Endothelial cell of umbilical vein (primary cell): ENCODE measurements around the gene TEX13A. TPM values are rescaled to one million over a fixed set of nuclear protein-coding genes. Genes with fewer than 3 reads are reported as not detected.

Experiments used
- Bru-seq: library from RNA; stranded (reverse); fragments of 400-500 nt; gene quantifications from one replicate; lab custom pipeline; 2021; lab: Mats Ljungman, UMichigan
- BruChase-seq, 2 experiments: library from RNA; stranded (reverse); fragments of 400-500 nt; gene quantifications; one replicate each; lab custom pipeline; 2021; lab: Mats Ljungman, UMichigan
- BruUV-seq: library from RNA; stranded (reverse); fragments of 400-500 nt; replicated peaks from 2 replicates; lab custom pipeline; 2021; lab: Mats Ljungman, UMichigan
- CTCF ChIA-PET: fragments of 300-600, 350-600 bp; sonication (Branson Sonifier 250); formaldehyde crosslinking; loops from one replicate; lab custom pipeline; 2021; ENCODE audit warnings: antibody characterized with exemption, inconsistent platforms; lab: Charles Lee
- POLR2A ChIA-PET: fragments of 300-600, 350-600 bp; sonication (Branson Sonifier 250); formaldehyde crosslinking; loops from one replicate; lab custom pipeline; 2021; ENCODE audit warnings: antibody characterized with exemption, inconsistent platforms; lab: Charles Lee
- DNase-seq: peaks from one replicate; pipeline ENCODE4 v3.0.0-alpha.2; 2011; ENCODE audit warnings: low read depth, low spot score
- FAIRE-seq: peaks from 2 replicates; lab custom pipeline; 2011; peaks lifted over from hg19 to GRCh38; lab: Jason Lieb, UNC
- H2AFZ ChIP-seq: 2 replicates; pipeline ENCODE4 v1.6.0; 2012; ENCODE audit warnings: low read depth, low read length, control low read depth, inconsistent platforms
- H3K27ac ChIP-seq: 2 replicates; pipeline ENCODE4 v1.5.1; 2011; ENCODE audit warnings: low read depth, mild to moderate bottlenecking, control low read depth, low read length, moderate library complexity; ENCODE audit not compliant: insufficient read depth
- H3K27me3 ChIP-seq, 2 experiments: 2 replicates each; pipeline versions ENCODE4 v1.6.0 to v1.6.1; 2011; ENCODE audit warnings: low read length in 2 of 2, mixed read lengths in 1 of 2; ENCODE audit not compliant: control insufficient read depth in 2 of 2, insufficient read depth in 2 of 2
- H3K36me3 ChIP-seq, 2 experiments: 2 replicates in 1 of 2; 3 replicates in 1 of 2; pipeline ENCODE4 v1.5.1; 2011; ENCODE audit warnings: low read length in 2 of 2, mild to moderate bottlenecking in 1 of 2, moderate library complexity in 1 of 2; ENCODE audit not compliant: control insufficient read depth in 2 of 2, insufficient read depth in 2 of 2; ENCODE audit errors: extremely low read depth in 1 of 2
- H3K4me1 ChIP-seq: 3 replicates; pipeline ENCODE4 v1.5.1; 2011; ENCODE audit warnings: mild to moderate bottlenecking, low read length; ENCODE audit not compliant: control insufficient read depth, insufficient read depth; ENCODE audit errors: extremely low read depth
- H3K4me2 ChIP-seq: 2 replicates; pipeline ENCODE4 v1.6.1; 2011; ENCODE audit warnings: low read length, control low read depth, mixed read lengths; ENCODE audit not compliant: insufficient read depth
- H3K4me3 ChIP-seq, 3 experiments: fragments of 200-600 bp in 1 of 3; sonication (generic), shearing (Covaris generic) in 1 of 3; replicated peaks in 1 of 3; 2 replicates each; pipeline ENCODE4 v1.5.1; 2011 to 2016; ENCODE audit warnings: control low read depth in 3 of 3, low read length in 3 of 3, mild to moderate bottlenecking in 2 of 3, inconsistent platforms in 1 of 3, low read depth in 1 of 3, moderate library complexity in 1 of 3; ENCODE audit not compliant: insufficient read depth in 1 of 3
- H3K79me2 ChIP-seq: 2 replicates; pipeline ENCODE4 v1.6.0; 2012; ENCODE audit warnings: low read length, inconsistent platforms; ENCODE audit not compliant: control insufficient read depth, insufficient read depth
- H3K9ac ChIP-seq: replicated peaks from 2 replicates; pipeline ENCODE3; 2011; ENCODE audit warnings: low read length, control low read depth; ENCODE audit not compliant: insufficient read depth; ENCODE audit errors: extremely low read depth
- H3K9me1 ChIP-seq: replicated peaks from 3 replicates; pipeline ENCODE4 v1.6.0; 2011; ENCODE audit warnings: mild to moderate bottlenecking, low read length; ENCODE audit not compliant: control insufficient read depth, insufficient read depth; ENCODE audit errors: extremely low read depth
- H3K9me3 ChIP-seq: replicated peaks from 2 replicates; pipeline ENCODE4 v1.5.1; 2012; ENCODE audit warnings: low read length, inconsistent platforms; ENCODE audit not compliant: control insufficient read depth, insufficient read depth
- H4K20me1 ChIP-seq: replicated peaks from 2 replicates; pipeline ENCODE3; 2011; ENCODE audit warnings: mild to moderate bottlenecking, low read length; ENCODE audit not compliant: control insufficient read depth, insufficient read depth; ENCODE audit errors: extremely low read depth
- CTCF ChIP-seq, 2 donors: IDR thresholded peaks; 1 replicate in 1 of 2; 2 replicates in 1 of 2; pipeline ENCODE4 v1.5.1; 2011; ENCODE audit warnings: low read length in 2 of 2, mild to moderate bottlenecking in 2 of 2, moderate library complexity in 2 of 2, control low read depth in 1 of 2, inconsistent platforms in 1 of 2, low read depth in 1 of 2; ENCODE audit not compliant: insufficient read depth in 1 of 2; ENCODE audit errors: extremely low read depth in 1 of 2
- EZH2 ChIP-seq: IDR thresholded peaks from 2 replicates; pipeline ENCODE4 v1.6.1; 2012; ENCODE audit warnings: borderline replicate concordance, low read depth, mild to moderate bottlenecking, moderate library complexity, low read length, inconsistent platforms; ENCODE audit not compliant: severe bottlenecking
- FOS ChIP-seq: IDR thresholded peaks from 2 replicates; pipeline ENCODE4 v1.6.1; 2011; ENCODE audit warnings: mild to moderate bottlenecking, low read length, moderate library complexity, borderline replicate concordance; ENCODE audit not compliant: insufficient read depth
- GATA2 ChIP-seq: IDR thresholded peaks from 2 replicates; pipeline ENCODE4 v1.7.0; 2011; ENCODE audit warnings: low read depth, mild to moderate bottlenecking, moderate library complexity, mixed read lengths, low read length; ENCODE audit not compliant: insufficient read length, insufficient read depth
- JUN ChIP-seq: IDR thresholded peaks from 2 replicates; pipeline ENCODE4 v1.6.1; 2011; ENCODE audit warnings: borderline replicate concordance, low read depth; ENCODE audit not compliant: insufficient read length, insufficient read depth
- MYC ChIP-seq: IDR thresholded peaks from one replicate; pipeline ENCODE4 v1.6.1; 2011; ENCODE audit warnings: mild to moderate bottlenecking, low read depth, low read length
- POLR2A ChIP-seq: IDR thresholded peaks from 2 replicates; pipeline ENCODE4 v1.6.1; 2012; ENCODE audit warnings: low read depth, mild to moderate bottlenecking, control low read depth, low read length
- POLR2AphosphoS5 ChIP-seq: IDR thresholded peaks from 2 replicates; pipeline ENCODE4 v1.6.1; 2012; ENCODE audit warnings: low read depth, mild to moderate bottlenecking, control low read depth, low read length, moderate library complexity; ENCODE audit not compliant: insufficient read depth
- dilution Hi-C: fragments of 300-500 bp; cut with MboI; formaldehyde crosslinking; loops from one replicate; pipeline ENCODE4 v1.15.0; 2019; ENCODE audit warnings: low sequenced_read_pairs; ENCODE audit not compliant: extremely low pct_ligation_motif_present
- intact Hi-C: fragments of 100-400 bp; cut with micrococcal nuclease; formaldehyde crosslinking; loops from one replicate; pipeline ENCODE4 v1.10.0; 2022
- long read RNA-seq: library from polyadenylated mRNA; stranded (forward); transcript quantifications from one replicate; pipeline ENCODE4 v2.0.0, GENCODE V29; 2021
- polyA minus RNA-seq, 3 experiments: library from RNA; depleted of rRNA, polyadenylated mRNA; stranded (reverse); fragments of >200 nt; gene quantifications; 1 replicate in 1 of 3; 2 replicates in 2 of 3; pipeline ENCODE4 v1.2.3, GENCODE V29; 2011
- polyA plus RNA-seq, 4 experiments: library from polyadenylated mRNA; depleted of rRNA in 3 of 4; stranded (reverse) in 3 of 4; unstranded in 1 of 4; fragments of >200 nt; gene quantifications; 2 replicates each; pipeline versions ENCODE4 v1.2.1 to v1.2.3, GENCODE V29; 2011 to 2012; ENCODE audit warnings: missing spikeins in 1 of 4
- total RNA-seq: library from RNA; stranded (reverse); gene quantifications from 2 replicates; pipeline ENCODE4 v1.2.3, GENCODE V29; 2021
- TF ChIP-seq, protein P1 (sequence below): IDR thresholded peaks from 2 replicates; pipeline ENCODE4 v1.6.1; 2011; ENCODE audit not compliant: insufficient read depth, insufficient read length

The TEX13A gene, protein sequence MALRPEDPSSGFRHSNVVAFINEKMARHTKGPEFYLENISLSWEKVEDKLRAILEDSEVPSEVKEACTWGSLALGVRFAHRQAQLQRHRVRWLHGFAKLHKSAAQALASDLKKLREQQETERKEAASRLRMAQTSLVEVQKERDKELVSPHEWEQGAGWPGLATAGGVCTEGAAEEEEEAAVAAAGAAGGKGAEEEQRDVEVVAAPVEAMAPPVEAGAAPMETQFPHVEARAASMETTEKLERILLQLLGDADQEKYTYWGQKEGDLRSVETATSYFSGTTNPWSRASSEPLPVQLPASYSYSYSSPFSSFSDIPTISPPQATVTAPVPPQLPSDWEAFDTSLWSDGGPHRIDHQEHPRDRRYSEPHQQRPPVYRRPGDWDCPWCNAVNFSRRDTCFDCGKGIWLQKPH
- total RNA-seq (not detected in 2 replicates), polyA plus RNA-seq (not detected in 2 replicates), polyA minus RNA-seq (not detected in 2 replicates), Bru-seq, nascent RNA (not detected), BruChase-seq, experiment 1, labeled RNA remaining after a 6-hour chase (percentile 36 among the genes with signal in this experiment), BruChase-seq, experiment 2, labeled RNA remaining after a 2-hour chase (not detected)
- not detected in 2 replicates for polyA plus RNA-seq (2011; cell fraction: cytosol; rRNA removed)
- not detected in 2 replicates for polyA plus RNA-seq (2011; cell fraction: nucleus; rRNA removed)
- polyA plus RNA-seq (2012), result not detected in 2 replicates
- not detected for polyA minus RNA-seq (2011; cell fraction: cytosol; rRNA and poly(A)+ RNA removed)
- not detected in 2 replicates for polyA minus RNA-seq (2011; cell fraction: nucleus; rRNA and poly(A)+ RNA removed)
- long read RNA-seq, result 0 reads

DNA sequence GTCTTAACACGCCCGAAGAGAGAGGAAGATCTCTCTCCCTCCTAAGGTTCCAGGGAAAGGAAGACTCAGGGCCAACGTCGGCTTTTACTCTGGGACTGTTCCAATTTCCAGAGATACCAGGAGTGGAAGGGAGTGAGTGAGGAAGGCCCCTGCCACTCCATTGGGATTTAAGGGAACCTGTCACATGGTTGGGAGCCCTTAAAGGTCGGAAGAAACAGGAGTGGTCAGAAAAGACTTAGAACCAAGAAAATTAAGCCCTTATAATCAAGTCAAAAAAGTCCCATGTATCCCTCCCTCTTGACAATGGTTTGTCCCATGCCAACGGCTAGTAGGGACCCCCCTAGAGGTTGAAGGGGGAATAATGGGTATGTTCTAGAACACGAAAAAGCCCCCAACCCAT is at the start of gene TEX13A:
TEX13A (minus strand) TSS at position 59 of the 400 bp plus-strand sequence. CDS start 297 bp downstream, outside the sequence.
- intact Hi-C loops, result no loop called here
- BruUV-seq, result no TSS peak
- H3K9ac ChIP-seq, result no peak within 1 kb of the TSS
- H3K4me3 ChIP-seq, result no peak within 1 kb of the TSS
- ChIA-PET CTCF (no interaction called here), POLR2A (no interaction called here)
- FAIRE-seq (no peak), DNase-seq (no peak)
- dilution Hi-C loops, result no loop called here
- H3K4me2 ChIP-seq, result no peak within 1 kb of the TSS
- H3K36me3 ChIP-seq, result no peaks in the 10 kb centered on the region
- H2AFZ ChIP-seq, result no peak within 1 kb of the TSS
- H3K9me3 ChIP-seq, result no peaks in the 10 kb centered on the region
- no peaks in the 10 kb centered on the region for H3K27me3 ChIP-seq
- no peak for TF ChIP-seq JUN
- no peak for TF ChIP-seq EZH2
- no peak for TF ChIP-seq POLR2AphosphoS5
- TF ChIP-seq, protein P1, sequence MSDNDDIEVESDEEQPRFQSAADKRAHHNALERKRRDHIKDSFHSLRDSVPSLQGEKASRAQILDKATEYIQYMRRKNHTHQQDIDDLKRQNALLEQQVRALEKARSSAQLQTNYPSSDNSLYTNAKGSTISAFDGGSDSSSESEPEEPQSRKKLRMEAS, result no peak
- TF ChIP-seq FOS, result no peak
- no peak for TF ChIP-seq MYC
- TF ChIP-seq POLR2A, result no peak
- TF ChIP-seq CTCF (IDR thresholded peaks at IDR 0.05; ENCODE audit: extremely low read depth in 1 of 2, insufficient read depth in 1 of 2, low read depth in 1 of 2, low read length in 2 of 2), result no peak
- no peak for TF ChIP-seq GATA2
- no peaks in the 10 kb centered on the region for H3K79me2 ChIP-seq
- H4K20me1 ChIP-seq, result no peaks in the 10 kb centered on the region
- H3K4me1 ChIP-seq, result no peaks in the 10 kb centered on the region
- no peaks in the 10 kb centered on the region for H3K9me1 ChIP-seq
- no peak within 1 kb of the TSS for H3K27ac ChIP-seq
